Subcutaneous abdominal adipose tissue (tissue), 5 donors: ENCODE results near the gene LST1.
A peak's percentile ranks its signal among the peaks of the same experiment; 100 is the strongest.

Experiments
- H3K27ac ChIP-seq: one replicate; pipeline ENCODE4 v1.7.0; 2013; ENCODE audit warnings: low read depth, mild to moderate bottlenecking, inconsistent platforms, low read length, moderate library complexity
- H3K27me3 ChIP-seq, 5 donors: one replicate each; pipeline ENCODE4 v1.7.0; 2013; ENCODE audit warnings: low read length in 5 of 5, inconsistent platforms in 1 of 5; ENCODE audit not compliant: control insufficient read depth in 5 of 5, insufficient read depth in 4 of 5
- H3K36me3 ChIP-seq, 5 donors: one replicate each; pipeline ENCODE4 v1.7.0; 2013; ENCODE audit warnings: low read length in 5 of 5; ENCODE audit not compliant: control insufficient read depth in 5 of 5, insufficient read depth in 5 of 5
- H3K4me1 ChIP-seq, 5 donors: one replicate each; pipeline ENCODE4 v1.7.0; 2013; ENCODE audit warnings: low read length in 5 of 5, mild to moderate bottlenecking in 3 of 5, moderate library complexity in 1 of 5; ENCODE audit not compliant: control insufficient read depth in 5 of 5, insufficient read depth in 5 of 5
- H3K4me3 ChIP-seq, 5 donors: one replicate each; pipeline ENCODE4 v1.7.0; 2013; ENCODE audit warnings: low read length in 5 of 5, low read depth in 1 of 5
- H3K9ac ChIP-seq, 5 donors: one replicate each; pipeline ENCODE4 v1.7.0; 2013; ENCODE audit warnings: low read length in 5 of 5, mild to moderate bottlenecking in 4 of 5, moderate library complexity in 3 of 5
- H3K9me3 ChIP-seq, 5 donors: one replicate each; pipeline ENCODE4 v1.7.0; 2013; ENCODE audit warnings: low read length in 5 of 5; ENCODE audit not compliant: control insufficient read depth in 5 of 5
- donor health status: healthy.
- donor health status: healthy.
- donor health status: healthy.
- donor health status: healthy.
- donor health status: healthy.

The LST1 gene

GRCh38 chr6:31630177-31630934 is 44.3 kb downstream of the LST1 start:
- no peaks in the 10 kb centered on the region for H3K9me3 ChIP-seq
- peaks cover 11 to 100% (median 100%) of the 10 kb centered on the region in 5 donors for H3K36me3 ChIP-seq
- H3K9ac ChIP-seq = no peak overlapping the region
- peaks cover 1 to 27% (median 12%) of the 10 kb centered on the region in 5 donors for H3K4me1 ChIP-seq
- H3K27me3 ChIP-seq = no peaks in the 10 kb centered on the region
- H3K27ac ChIP-seq = no peak overlapping the region
- H3K4me3 ChIP-seq = no peak overlapping the region

GRCh38 chr6:31631209-31631608 is 45.1 kb downstream of the LST1 start:
- H3K27me3 ChIP-seq = no peaks in the 10 kb centered on the region

DNA sequence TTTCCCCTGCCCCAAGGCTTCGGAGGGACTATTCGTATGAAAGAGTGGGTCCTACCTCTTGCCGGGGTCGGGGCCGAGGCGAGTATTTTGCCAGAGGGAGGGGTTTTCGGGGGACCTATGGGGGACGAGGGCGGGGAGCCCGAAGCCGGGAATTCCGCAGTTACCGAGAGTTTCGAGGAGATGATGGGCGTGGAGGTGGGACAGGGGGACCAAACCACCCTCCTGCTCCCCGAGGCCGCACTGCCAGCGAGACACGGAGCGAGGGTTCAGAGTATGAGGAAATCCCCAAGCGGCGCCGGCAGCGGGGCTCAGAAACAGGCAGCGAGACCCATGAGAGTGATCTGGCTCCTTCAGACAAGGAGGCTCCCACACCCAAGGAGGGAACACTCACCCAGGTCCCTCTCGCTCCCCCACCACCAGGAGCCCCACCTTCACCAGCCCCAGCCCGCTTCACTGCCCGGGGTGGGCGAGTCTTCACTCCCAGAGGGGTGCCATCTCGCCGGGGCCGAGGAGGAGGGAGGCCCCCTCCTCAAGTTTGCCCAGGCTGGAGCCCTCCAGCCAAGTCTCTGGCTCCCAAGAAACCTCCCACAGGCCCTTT is 45.7 kb downstream of the LST1 start:
- no peak overlapping the region for H3K9ac ChIP-seq
- no peaks in the 10 kb centered on the region for H3K27me3 ChIP-seq
- H3K4me3 ChIP-seq = no peak overlapping the region
- peaks cover 1 to 29% (median 13%) of the 10 kb centered on the region in 5 donors for H3K4me1 ChIP-seq
- no peak overlapping the region for H3K27ac ChIP-seq
- peaks cover 11 to 100% (median 100%) of the 10 kb centered on the region in 5 donors for H3K36me3 ChIP-seq
- no peaks in the 10 kb centered on the region for H3K9me3 ChIP-seq

More at GRCh38 chr6:31631209-31631608, 45.1 kb downstream of the LST1 start:
- Histone ChIP-seq H3K4me3 (no peak overlapping the region), H3K9me3 (no peaks in the 10 kb centered on the region), H3K9ac (no peak overlapping the region), H3K4me1 (peaks cover 1 to 29% (median 13%) of the 10 kb centered on the region in 5 donors), H3K36me3 (peaks cover 11 to 100% (median 100%) of the 10 kb centered on the region in 5 donors), H3K27ac (no peak overlapping the region)

DNA sequence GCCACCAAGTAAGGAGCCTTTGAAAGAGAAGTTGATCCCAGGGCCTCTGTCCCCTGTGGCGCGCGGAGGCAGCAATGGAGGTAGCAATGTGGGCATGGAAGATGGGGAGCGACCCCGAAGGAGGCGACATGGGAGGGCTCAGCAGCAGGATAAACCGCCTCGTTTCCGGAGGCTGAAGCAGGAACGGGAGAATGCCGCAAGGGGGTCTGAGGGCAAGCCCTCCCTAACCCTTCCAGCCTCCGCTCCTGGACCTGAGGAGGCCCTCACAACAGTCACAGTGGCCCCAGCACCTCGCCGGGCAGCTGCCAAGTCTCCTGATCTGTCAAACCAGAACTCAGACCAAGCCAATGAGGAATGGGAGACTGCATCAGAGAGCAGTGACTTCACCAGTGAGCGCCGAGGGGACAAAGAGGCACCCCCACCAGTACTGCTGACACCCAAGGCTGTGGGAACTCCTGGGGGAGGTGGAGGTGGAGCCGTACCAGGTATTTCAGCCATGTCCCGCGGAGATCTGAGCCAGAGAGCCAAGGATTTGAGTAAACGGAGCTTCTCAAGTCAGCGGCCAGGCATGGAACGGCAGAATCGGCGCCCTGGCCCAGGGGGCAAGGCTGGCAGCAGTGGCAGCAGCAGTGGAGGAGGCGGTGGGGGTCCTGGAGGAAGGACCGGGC is 46.3 kb downstream of the LST1 start:
- Histone ChIP-seq H3K9me3 (no peaks in the 10 kb centered on the region), H3K4me3 (no peak overlapping the region), H3K4me1 (peaks cover 1 to 29% (median 13%) of the 10 kb centered on the region in 5 donors), H3K27me3 (no peaks in the 10 kb centered on the region), H3K27ac (no peak overlapping the region), H3K9ac (no peak overlapping the region), H3K36me3 (peaks cover 8 to 100% (median 99%) of the 10 kb centered on the region in 5 donors)

DNA sequence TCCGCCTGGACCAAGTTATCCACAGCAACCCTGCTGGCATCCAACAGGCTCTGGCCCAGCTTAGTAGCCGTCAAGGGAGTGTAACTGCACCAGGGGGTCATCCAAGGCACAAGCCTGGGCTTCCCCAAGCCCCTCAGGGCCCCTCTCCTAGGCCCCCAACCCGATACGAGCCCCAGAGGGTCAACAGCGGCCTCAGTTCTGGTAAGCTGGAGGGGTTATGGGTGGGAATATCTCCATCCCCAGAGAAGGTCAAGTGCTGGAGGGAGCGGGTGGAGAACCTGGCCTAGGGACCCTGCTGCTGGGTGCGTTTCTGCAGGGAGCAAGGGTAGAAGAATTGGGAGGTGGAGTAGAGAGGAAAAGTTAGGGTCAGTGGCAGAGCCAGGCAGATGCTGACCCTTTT is 47.4 kb downstream of the LST1 start:
- Histone ChIP-seq H3K4me3 (no peak overlapping the region), H3K27ac (no peak overlapping the region), H3K36me3 (peaks cover 10 to 98% (median 96%) of the 10 kb centered on the region in 5 donors)

DNA sequence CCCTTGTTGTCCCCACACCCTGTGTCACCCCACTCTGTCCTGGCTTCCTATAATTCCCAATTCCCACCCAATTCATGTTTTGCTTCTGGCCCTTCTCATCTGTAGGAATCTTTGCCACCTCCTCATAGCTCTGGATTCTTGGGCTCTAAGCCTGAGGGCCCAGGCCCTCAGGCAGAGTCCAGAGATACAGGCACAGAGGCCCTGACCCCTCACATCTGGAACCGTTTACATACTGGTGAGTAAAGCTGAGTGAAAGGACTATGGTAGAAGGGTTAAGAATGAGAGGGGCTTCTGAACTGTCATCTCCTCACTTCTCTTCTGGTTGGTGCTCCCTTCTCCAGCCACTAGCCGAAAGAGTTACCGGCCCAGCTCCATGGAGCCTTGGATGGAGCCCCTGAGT is 48.1 kb downstream of the LST1 start:
- Histone ChIP-seq H3K9ac (peak overlapping the region in 1 of 5 donors; percentile 44), H3K27ac (no peak overlapping the region), H3K4me1 (peaks cover 1 to 29% (median 13%) of the 10 kb centered on the region in 5 donors), H3K9me3 (no peaks in the 10 kb centered on the region), H3K36me3 (peaks cover 7 to 97% (median 95%) of the 10 kb centered on the region in 5 donors), H3K27me3 (no peaks in the 10 kb centered on the region), H3K4me3 (no peak overlapping the region)

More for the DNA sequence above, 47.4 kb downstream of the LST1 start:
- no peak overlapping the region for H3K9ac ChIP-seq
- H3K4me1 ChIP-seq = peaks cover 1 to 29% (median 13%) of the 10 kb centered on the region in 5 donors
- no peaks in the 10 kb centered on the region for H3K9me3 ChIP-seq
- H3K27me3 ChIP-seq = no peaks in the 10 kb centered on the region

- Histone ChIP-seq H3K36me3 (peaks cover 9 to 97% (median 94%) of the 10 kb centered on the region in 5 donors), H3K9ac (no peak overlapping the region), H3K4me3 (no peak overlapping the region), H3K27ac (no peak overlapping the region), H3K27me3 (no peaks in the 10 kb centered on the region), H3K4me1 (peaks cover 1 to 29% (median 13%) of the 10 kb centered on the region in 5 donors), H3K9me3 (no peaks in the 10 kb centered on the region)
Observed at GRCh38 chr6:31634969-31635575, 49.0 kb downstream of the LST1 start.

- peaks cover 1 to 29% (median 13%) of the 10 kb centered on the region in 5 donors for H3K4me1 ChIP-seq
- no peak overlapping the region for H3K9ac ChIP-seq
- peaks cover 9 to 97% (median 94%) of the 10 kb centered on the region in 5 donors for H3K36me3 ChIP-seq
- no peaks in the 10 kb centered on the region for H3K9me3 ChIP-seq
- H3K27me3 ChIP-seq = no peaks in the 10 kb centered on the region
- no peak overlapping the region for H3K27ac ChIP-seq
- no peak overlapping the region for H3K4me3 ChIP-seq
Observed at GRCh38 chr6:31636698-31637596, 50.9 kb downstream of the LST1 start.
